Large intestine (tissue), 12 donors: Measurements from ENCODE around the gene HABP2. TPM values are rescaled to one million over a fixed set of nuclear protein-coding genes. Genes with fewer than 3 reads are reported as not detected.
A peak's percentile ranks its signal among the peaks of the same experiment; 100 is the strongest.

Source experiments
- DNase-seq, 2 donors: peaks; one replicate each; pipeline versions ENCODE4 v3.0.0 to v3.0.0-alpha.2; 2013
- H3K27ac ChIP-seq: one replicate; pipeline ENCODE4 v1.5.1; 2013; ENCODE audit warnings: low read length
- H3K27me3 ChIP-seq: 2 replicates; pipeline ENCODE4 v1.6.1; 2013; ENCODE audit warnings: low read length; ENCODE audit not compliant: control insufficient read depth, insufficient read depth
- H3K36me3 ChIP-seq: 2 replicates; pipeline ENCODE4 v1.6.1; 2013; ENCODE audit warnings: low read length; ENCODE audit not compliant: control insufficient read depth, insufficient read depth
- H3K4me1 ChIP-seq: one replicate; pipeline ENCODE4 v1.6.1; 2013; ENCODE audit warnings: low read length; ENCODE audit not compliant: control insufficient read depth, insufficient read depth
- H3K4me3 ChIP-seq: one replicate; pipeline ENCODE4 v1.5.1; 2013; ENCODE audit warnings: low read length
- H3K9me3 ChIP-seq: one replicate; pipeline ENCODE4 v1.6.1; 2013; ENCODE audit warnings: mild to moderate bottlenecking, low read depth, low read length, moderate library complexity; ENCODE audit not compliant: control insufficient read depth
- WGBS: methylation state at CpG from one replicate; pipeline ENCODE4 v1.1.5; 2013; ENCODE audit warnings: low lambda C conversion rate; ENCODE audit not compliant: insufficient coverage; 5-methylcytosine and 5-hydroxymethylcytosine counted together
- long read RNA-seq, 11 donors: transcript quantifications; one replicate each; lab custom pipeline, GENCODE V29; 2026
- polyA plus RNA-seq: library from polyadenylated mRNA; unstranded; fragments of 120-200 nt; gene quantifications from one replicate; pipeline ENCODE4 v1.2.1, GENCODE V29; 2013

The HABP2 gene
- polyA plus RNA-seq: 27.7 TPM
- long read RNA-seq, donor 1: 0 reads
- long read RNA-seq, donor 2, partial matches to known transcripts: 8 of 9 reads
- long read RNA-seq, donor 2, other reads (novel, unspliced or antisense): 0 of 9 reads
- long read RNA-seq, donor 3: 0 reads
- long read RNA-seq, donor 4: 0 reads
- long read RNA-seq, donor 5, partial matches to known transcripts: 0 of 1 reads
- long read RNA-seq, donor 5, other reads (novel, unspliced or antisense): 0 of 1 reads
- long read RNA-seq, donor 6, partial matches to known transcripts: 6 of 9 reads
- long read RNA-seq, donor 6, other reads (novel, unspliced or antisense): 0 of 9 reads
- long read RNA-seq, donor 7, partial matches to known transcripts: 0 of 1 reads
- long read RNA-seq, donor 7, other reads (novel, unspliced or antisense): 0 of 1 reads
- long read RNA-seq, donor 8, transcript HABP2-201 (13 exons, 3,009 nt): major isoform, 5 of 12 reads
- long read RNA-seq, donor 8, partial matches to known transcripts: 7 of 12 reads
- long read RNA-seq, donor 8, other reads (novel, unspliced or antisense): 0 of 12 reads
- long read RNA-seq, donor 9, partial matches to known transcripts: 0 of 4 reads
- long read RNA-seq, donor 9, other reads (novel, unspliced or antisense): 0 of 4 reads
- long read RNA-seq, donor 10, transcript HABP2-201 (13 exons, 3,009 nt): major isoform, 6 of 6 reads
- long read RNA-seq, donor 10, partial matches to known transcripts: 0 of 6 reads
- long read RNA-seq, donor 10, other reads (novel, unspliced or antisense): 0 of 6 reads
- long read RNA-seq, donor 11, partial matches to known transcripts: 0 of 2 reads
- long read RNA-seq, donor 11, other reads (novel, unspliced or antisense): 0 of 2 reads

GRCh38 chr10:113552701-113553100, at the start of gene HABP2:
TSS of gene HABP2 (plus strand) at chr10:113553053. CDS start at chr10:113553122, 69 bp downstream.
- no CpG with 5 or more reads among the region's 3 CpGs for WGBS
- H3K27me3 ChIP-seq: no peaks in the 10 kb centered on the region
- peak within 1 kb of the TSS; percentile 33 for H3K4me3 ChIP-seq
- no peaks in the 10 kb centered on the region for H3K36me3 ChIP-seq
- H3K9me3 ChIP-seq: no peaks in the 10 kb centered on the region
- H3K27ac ChIP-seq: peak within 1 kb of the TSS; percentile 71
- peaks cover 36% of the 10 kb centered on the region for H3K4me1 ChIP-seq
- peak in 1 of 2 donors; percentile 70 for DNase-seq

DNA sequence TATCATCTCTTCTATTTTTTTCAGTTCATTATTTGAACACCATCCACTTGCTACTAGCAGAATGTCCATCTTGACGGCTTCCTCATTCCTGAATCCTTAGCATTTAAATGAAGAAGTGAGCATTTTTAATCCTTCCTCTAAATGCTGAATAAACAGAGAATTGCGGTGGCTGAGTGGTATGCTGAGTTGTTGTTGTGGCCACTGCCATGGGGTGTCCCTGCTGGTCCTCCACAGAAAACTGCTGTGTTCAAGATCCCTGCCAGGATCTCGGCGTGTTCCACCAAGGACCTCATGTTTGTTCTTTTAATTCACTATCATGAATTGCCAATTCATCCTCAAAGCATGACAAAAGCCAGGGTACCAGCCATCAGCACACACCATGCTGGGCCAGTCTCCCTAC, 48.9 kb upstream of the HABP2 start:
- no peak overlapping the region for H3K27ac ChIP-seq
- H3K9me3 ChIP-seq: no peaks in the 10 kb centered on the region
- DNase-seq: no peak
- H3K36me3 ChIP-seq: no peaks in the 10 kb centered on the region
- H3K4me3 ChIP-seq: no peak overlapping the region
- H3K27me3 ChIP-seq: no peaks in the 10 kb centered on the region
- no CpG with 5 or more reads among the region's 4 CpGs for WGBS
- H3K4me1 ChIP-seq: no peaks in the 10 kb centered on the region

DNA sequence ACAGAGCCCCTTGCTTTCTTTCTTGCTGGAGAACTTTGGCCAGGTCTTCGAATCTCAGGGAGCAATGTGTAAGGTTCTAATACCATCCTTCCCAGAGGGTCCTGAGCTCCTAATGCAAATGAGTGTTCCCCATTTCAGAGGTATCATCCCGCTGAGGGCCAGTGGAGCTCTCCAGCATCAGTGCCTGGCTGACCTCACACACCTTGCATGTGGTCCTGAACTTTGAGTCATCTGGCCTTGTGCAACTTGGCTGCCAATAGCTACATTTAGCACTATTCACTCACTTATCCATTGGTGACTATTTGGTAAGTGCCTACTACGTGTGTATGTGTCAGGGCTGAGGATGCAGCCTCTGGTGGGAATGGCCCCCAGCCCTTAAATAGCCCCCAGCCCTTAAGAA, 48.4 kb upstream of the HABP2 start:
- WGBS: 29% methylated on average over 1 of the region's 3 CpGs
- no peak for DNase-seq

GRCh38 chr10:113506476-113506875, 46.4 kb upstream of the HABP2 start:
- Histone ChIP-seq H3K9me3 (no peaks in the 10 kb centered on the region), H3K36me3 (no peaks in the 10 kb centered on the region), H3K4me1 (no peaks in the 10 kb centered on the region), H3K27ac (no peak overlapping the region), H3K27me3 (no peaks in the 10 kb centered on the region), H3K4me3 (no peak overlapping the region)
- DNase-seq: no peak
- WGBS: no CpG with 5 or more reads among the region's 2 CpGs

More for the DNA sequence above, 48.4 kb upstream of the HABP2 start:
- H3K27me3 ChIP-seq: no peaks in the 10 kb centered on the region
- no peaks in the 10 kb centered on the region for H3K36me3 ChIP-seq
- no peak overlapping the region for H3K27ac ChIP-seq
- H3K4me3 ChIP-seq: no peak overlapping the region
- no peaks in the 10 kb centered on the region for H3K9me3 ChIP-seq
- no peaks in the 10 kb centered on the region for H3K4me1 ChIP-seq

- Histone ChIP-seq H3K27ac (no peak overlapping the region), H3K36me3 (no peaks in the 10 kb centered on the region), H3K9me3 (peaks cover 6% of the 10 kb centered on the region), H3K4me1 (no peaks in the 10 kb centered on the region), H3K27me3 (no peaks in the 10 kb centered on the region), H3K4me3 (no peak overlapping the region)
- DNase-seq: no peak
Observed at GRCh38 chr10:113511419-113511818, 41.4 kb upstream of the HABP2 start.

- peaks cover 6% of the 10 kb centered on the region for H3K9me3 ChIP-seq
- H3K36me3 ChIP-seq: no peaks in the 10 kb centered on the region
- H3K4me3 ChIP-seq: no peak overlapping the region
- H3K4me1 ChIP-seq: no peaks in the 10 kb centered on the region
- DNase-seq: no peak
- no peaks in the 10 kb centered on the region for H3K27me3 ChIP-seq
- no peak overlapping the region for H3K27ac ChIP-seq
- no CpG with 5 or more reads among the region's 6 CpGs for WGBS
Observed at GRCh38 chr10:113515161-113515560, 37.7 kb upstream of the HABP2 start.

GRCh38 chr10:113515601-113516000, 37.3 kb upstream of the HABP2 start:
- Histone ChIP-seq H3K27me3 (no peaks in the 10 kb centered on the region), H3K4me1 (no peaks in the 10 kb centered on the region), H3K27ac (no peak overlapping the region), H3K9me3 (peaks cover 6% of the 10 kb centered on the region), H3K4me3 (no peak overlapping the region), H3K36me3 (no peaks in the 10 kb centered on the region)
- 67% methylated on average over 1 of the region's 5 CpGs for WGBS
- DNase-seq: no peak

- H3K36me3 ChIP-seq: no peaks in the 10 kb centered on the region
- no CpG with 5 or more reads among the region's 3 CpGs for whole genome bisulfite sequencing
- peaks cover 6% of the 10 kb centered on the region for H3K9me3 ChIP-seq
- H3K27me3 ChIP-seq: no peaks in the 10 kb centered on the region
- H3K4me3 ChIP-seq: no peak overlapping the region
- no peak for DNase-seq
- no peak overlapping the region for H3K27ac ChIP-seq
- no peaks in the 10 kb centered on the region for H3K4me1 ChIP-seq
Observed at GRCh38 chr10:113516061-113516460, 36.8 kb upstream of the HABP2 start.

DNA sequence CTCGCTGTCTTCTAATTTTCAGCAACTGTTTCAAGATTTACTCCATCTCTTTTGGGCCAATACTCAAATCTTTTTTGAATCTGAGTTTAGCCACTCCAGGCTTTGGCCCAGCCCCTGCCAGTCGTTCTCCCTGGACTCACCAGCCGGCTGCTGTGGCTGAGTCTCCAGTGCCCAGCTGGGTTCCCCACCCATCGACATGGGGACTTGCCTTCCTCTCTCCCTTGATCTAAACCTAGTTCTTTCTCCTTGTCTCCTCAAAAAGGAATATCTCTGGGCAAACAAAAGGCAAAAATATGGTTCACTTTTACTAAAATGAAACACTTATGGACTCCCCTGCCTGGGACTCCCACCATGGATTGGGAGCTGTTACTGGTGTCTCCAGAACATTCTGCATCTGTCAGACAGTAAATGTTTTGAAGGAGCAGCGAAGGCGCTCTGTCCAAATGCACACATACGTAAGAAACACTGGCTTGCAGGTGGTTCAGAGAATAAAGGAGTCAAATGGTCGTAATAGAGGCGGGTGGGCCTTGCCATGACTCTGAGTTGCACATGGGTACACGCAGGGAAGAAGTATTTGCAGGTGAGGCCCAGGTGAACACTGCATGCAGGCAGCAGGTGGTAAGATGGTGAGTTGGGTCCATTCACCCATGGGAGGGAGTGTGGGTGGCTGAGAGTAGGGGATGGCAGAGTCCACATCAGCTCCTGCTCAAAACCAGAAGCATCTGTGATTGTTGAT, 35.5 kb upstream of the HABP2 start:
- Histone ChIP-seq H3K4me1 (no peaks in the 10 kb centered on the region), H3K4me3 (no peak overlapping the region), H3K27ac (no peak overlapping the region), H3K9me3 (no peaks in the 10 kb centered on the region), H3K27me3 (no peaks in the 10 kb centered on the region), H3K36me3 (no peaks in the 10 kb centered on the region)
- no CpG with 5 or more reads among the region's 10 CpGs for WGBS
- DNase-seq: no peak

DNA sequence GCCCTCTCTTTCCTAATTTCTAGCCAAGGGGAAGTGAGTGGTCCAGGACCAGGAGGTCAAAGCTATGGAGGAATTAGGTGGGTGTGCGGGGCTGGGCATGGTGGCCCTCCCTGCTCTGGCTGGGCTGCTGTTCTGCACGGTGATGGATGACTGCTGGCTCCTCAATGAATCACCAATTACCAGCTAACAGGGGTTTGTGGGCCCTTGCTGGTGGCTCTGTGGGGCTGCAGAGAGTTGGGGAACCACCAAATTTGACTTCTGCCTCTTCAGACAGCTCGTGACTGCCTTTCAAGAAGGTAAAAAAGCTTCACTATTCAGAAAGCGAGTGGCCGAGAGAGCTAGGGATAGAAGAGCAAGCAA, 35.0 kb upstream of the HABP2 start:
- H3K4me1 ChIP-seq: no peaks in the 10 kb centered on the region
- no peak overlapping the region for H3K4me3 ChIP-seq
- WGBS: 100% methylated on average over 1 of the region's 5 CpGs
- no peak overlapping the region for H3K27ac ChIP-seq
- no peaks in the 10 kb centered on the region for H3K36me3 ChIP-seq
- no peak for DNase-seq
- no peaks in the 10 kb centered on the region for H3K9me3 ChIP-seq
- no peaks in the 10 kb centered on the region for H3K27me3 ChIP-seq
